ENCODE results near the gene IL2RG.

The IL2RG gene

DNA sequence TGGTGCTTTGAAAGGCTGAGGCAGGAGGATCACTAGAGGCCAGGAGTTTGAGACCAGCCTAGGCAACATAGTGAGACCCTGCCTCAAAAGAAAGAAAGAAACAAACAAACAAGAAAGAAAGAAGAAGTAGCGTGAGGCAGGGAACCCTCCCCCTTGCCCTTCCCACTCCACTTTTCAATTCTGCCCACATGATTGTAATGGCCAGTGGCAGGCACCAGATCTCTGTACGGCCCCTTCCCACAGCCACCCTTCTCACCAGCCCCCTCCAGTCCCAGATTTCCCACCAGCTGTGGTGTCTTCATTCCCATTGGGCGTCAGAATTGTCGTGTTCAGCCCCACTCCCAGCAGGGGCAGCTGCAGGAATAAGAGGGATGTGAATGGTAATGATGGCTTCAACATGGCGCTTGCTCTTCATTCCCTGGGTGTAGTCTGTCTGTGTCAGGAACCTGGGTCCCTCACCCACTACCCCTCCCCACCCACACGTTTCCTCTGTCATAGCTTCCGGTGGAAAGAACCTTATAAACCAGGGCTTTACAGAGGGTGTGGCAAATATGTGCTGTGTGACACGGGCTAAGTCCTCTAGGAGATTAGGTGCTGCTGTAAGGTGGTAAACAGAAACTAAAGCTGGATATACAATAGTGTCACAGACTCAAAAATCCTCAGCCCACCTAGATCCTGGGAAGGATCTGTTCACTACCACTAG is at the start of gene IL2RG:
Gene IL2RG, minus strand, starts transcription at position 437 of the 703 bp plus-strand sequence. Its CDS starts 38 bp downstream, at position 399.
- no peak for DNase-seq

- no peak for DNase-seq
Measured at GRCh38 chrX:71160475-71160874, 49.1 kb upstream of the IL2RG start.

DNA sequence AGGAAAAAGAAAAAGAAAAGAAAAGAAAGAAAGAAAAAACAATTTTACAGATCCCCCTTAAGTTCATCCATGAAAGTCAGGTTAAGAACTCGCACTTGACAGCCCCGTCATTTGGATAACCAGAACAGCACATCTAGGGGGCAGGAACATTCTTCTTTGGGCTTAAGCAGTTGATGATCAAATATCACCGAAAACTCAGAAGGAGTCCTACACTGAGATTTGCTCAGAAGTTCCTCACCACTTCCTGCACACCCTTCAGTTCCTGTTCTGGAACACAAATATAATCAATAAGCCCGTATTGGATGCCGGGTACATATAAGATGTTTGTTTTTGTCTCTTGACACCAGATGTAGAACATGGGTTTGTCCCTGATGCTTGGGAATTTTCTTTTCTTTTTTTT is 48.0 kb upstream of the IL2RG start:
- no peak for DNase-seq

DNA sequence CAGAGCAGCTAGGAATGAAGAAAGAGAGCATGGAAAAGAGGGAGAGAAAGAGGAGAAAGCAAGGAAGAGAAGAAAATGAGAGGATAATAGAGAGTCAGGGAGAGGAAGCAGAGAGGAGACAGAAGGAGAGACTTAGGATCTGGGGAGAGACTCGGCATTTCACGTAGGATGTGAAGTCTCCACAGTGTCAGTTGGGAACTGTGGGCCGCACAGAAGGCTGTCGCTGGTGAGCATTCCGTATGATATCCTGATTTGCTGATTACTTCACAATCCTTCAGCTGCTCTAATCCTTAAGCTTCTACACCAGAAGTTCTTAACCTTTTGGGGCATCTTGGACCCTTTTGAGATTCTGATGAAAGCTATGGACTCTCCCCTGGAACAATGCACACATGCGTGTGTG is 47.2 kb upstream of the IL2RG start:
- DNase-seq, result no peak

- DNase-seq, result no peak
Measured at GRCh38 chrX:71154641-71155040, 43.3 kb upstream of the IL2RG start.

GRCh38 chrX:71154196-71154595 is 42.8 kb upstream of the IL2RG start:
- DNase-seq, result no peak

GRCh38 chrX:71151366-71151765 is 40.0 kb upstream of the IL2RG start:
- DNase-seq, result no peak

- DNase-seq, result no peak
Measured at GRCh38 chrX:71148278-71148663, 36.9 kb upstream of the IL2RG start.

DNA sequence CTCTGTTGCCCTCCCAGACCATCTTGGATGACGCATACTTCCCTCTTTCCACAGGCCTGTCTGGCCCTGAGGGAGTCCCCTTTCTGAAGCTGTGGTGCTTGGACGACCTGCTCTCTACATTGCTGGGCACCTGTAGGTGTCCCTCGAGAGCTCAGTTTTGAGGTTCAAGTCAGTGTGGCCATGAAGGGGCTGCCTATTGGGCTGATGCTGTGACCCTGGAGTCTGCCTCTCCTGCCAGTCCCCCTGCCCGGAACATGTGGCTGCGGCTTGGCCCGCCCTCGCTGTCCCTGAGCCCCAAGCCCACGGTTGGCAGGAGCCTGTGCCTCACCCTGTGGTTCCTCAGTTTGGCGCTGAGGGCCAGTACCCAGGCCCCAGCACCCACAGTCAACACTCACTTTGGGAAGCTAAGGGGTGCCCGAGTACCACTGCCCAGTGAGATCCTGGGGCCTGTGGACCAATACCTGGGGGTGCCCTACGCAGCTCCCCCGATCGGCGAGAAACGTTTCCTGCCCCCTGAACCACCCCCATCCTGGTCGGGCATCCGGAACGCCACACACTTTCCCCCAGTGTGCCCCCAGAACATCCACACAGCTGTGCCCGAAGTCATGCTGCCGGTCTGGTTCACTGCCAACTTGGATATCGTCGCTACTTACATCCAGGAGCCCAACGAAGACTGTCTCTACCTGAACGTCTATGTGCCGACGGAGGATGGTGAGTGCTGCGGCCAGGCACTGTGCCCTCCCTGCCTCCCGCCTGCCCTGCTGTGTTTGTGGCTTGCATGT is 36.3 kb upstream of the IL2RG start:
- no peak for DNase-seq

- no peak for DNase-seq
Measured at GRCh38 chrX:71144651-71145050, 33.3 kb upstream of the IL2RG start, which contains the start of gene NLGN3. Gene NLGN3 (plus strand): TSS chrX:71144841. CDS start chrX:71147750, 2,909 bp downstream.

- DNase-seq, result no peak
Measured at GRCh38 chrX:71143508-71143907, 32.1 kb upstream of the IL2RG start.

- no peak for DNase-seq
Measured at GRCh38 chrX:71140440-71140839, 29.1 kb upstream of the IL2RG start.

DNA sequence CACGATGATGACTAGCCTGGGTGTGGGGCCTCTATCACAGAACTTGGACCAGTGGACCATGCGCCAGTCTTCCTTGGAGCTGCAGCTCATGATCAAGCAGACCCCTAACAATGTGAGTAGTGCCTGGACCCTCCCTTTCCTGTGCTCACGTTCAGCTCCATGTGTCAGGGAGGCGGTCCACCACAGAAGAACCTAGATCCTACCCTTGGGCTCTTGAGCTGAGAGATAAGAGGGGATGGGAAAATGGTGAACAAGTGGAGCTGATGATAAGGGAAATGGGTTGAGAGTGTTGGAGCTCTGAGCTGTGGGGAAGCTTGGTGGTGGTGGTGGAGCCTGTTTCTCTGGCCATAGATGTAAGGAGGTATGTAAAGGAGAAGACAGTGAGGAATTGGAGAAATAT is 20.1 kb upstream of the IL2RG start:
- no peak for DNase-seq

DNA sequence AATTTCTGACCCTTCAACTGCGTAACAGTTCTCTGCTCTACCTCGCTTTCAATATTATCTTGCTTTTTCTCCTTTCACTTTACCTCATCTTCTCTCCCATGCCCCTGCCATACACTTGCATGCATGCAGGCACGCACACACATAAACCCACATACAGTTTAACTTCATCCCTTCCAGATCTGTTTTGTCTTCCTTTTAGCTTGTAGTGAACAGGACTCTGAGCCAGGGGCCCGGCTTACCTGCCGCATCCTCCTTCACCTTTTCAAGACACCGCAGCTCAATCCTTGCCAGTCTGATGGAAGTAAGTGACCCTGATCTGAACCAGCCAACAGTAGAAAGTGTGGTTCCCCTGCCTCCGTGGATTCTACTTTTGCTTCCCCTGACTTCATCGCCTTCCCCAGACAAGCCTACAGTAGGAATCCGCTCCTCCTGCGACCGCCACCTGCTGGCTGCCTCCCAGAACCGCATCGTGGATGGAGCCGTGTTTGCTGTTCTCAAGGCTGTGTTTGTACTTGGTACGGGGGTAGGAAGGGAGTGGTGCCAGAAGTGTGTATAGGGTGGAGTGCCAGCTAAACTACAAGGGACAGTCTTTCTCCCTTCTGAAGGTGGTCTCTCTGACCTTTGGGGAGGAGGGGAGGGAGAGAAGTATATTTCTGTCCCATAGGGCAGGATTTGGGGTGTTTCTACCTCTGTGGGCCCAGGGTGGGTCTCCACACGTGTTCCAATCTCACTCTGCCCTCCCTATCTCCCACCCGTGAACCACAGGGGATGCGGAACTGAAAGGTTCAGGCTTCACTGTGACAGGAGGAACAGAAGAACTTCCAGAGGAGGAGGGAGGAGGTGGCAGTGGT is 17.8 kb upstream of the IL2RG start:
- peak; percentile 9 for DNase-seq

- DNase-seq, result no peak
Measured at GRCh38 chrX:71128166-71128833, 16.9 kb upstream of the IL2RG start.

- no peak for DNase-seq
Measured at GRCh38 chrX:71118985-71119535, 7.7 kb upstream of the IL2RG start.

GRCh38 chrX:71118032-71118984 is 6.9 kb upstream of the IL2RG start, which contains the start of gene MED12:
Gene MED12 (plus strand): TSS chrX:71118596. CDS start chrX:71118755, 159 bp downstream.
- DNase-seq, result peak; percentile 67

- DNase-seq, result no peak
Measured at GRCh38 chrX:71117358-71117757, 6.0 kb upstream of the IL2RG start.

DNA sequence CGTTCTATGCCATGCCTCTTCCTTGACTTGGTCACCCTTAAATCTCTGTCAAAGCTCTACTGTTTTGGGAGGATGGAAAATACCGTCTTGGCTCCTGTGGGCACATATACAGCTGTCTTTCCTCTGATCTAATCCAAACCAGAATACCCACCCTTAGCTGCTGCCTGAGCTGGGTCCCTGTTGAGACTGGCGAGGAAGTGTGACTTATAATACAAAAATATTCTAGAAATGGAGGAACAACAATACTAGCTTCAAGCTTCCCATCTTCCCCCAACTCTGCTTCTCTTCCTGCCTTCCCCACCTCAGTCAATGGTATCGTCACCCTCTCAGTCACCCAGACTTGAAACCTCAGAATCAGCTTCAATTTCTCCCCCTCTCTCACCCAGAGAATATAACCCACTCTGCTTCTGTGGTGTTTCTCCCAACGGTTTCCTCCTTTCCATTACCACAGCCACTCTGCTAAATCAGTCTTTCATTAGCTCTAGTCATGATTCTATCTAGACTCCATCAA is 599 bp upstream of the IL2RG start:
- DNase-seq, result no peak

DNA sequence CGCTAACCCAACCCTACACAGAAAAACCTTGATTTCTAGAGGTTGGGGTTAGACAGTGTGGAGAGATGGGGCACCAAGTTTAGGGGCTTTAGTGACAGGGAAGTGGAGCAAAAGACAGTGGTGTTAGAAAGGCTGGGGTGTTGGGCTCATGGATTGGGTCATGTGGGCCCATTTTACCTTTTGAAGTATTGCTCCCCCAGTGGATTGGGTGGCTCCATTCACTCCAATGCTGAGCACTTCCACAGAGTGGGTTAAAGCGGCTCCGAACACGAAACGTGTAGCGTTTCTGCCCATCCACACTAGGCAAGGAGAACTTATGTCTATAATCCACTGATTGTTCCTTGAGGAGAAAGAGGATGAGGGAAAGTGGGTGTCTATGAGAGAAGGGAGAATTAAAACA is 2.3 kb downstream of the IL2RG start:
- DNase-seq, result no peak

Measured in NCI-H1105 (cell line).